Fibroblast of lung (primary cell): ENCODE measurements around the gene AP2A2.

Experiments used
- EZH2 ChIP-seq: IDR thresholded peaks from 2 replicates; pipeline ENCODE4 v1.5.1; 2012; ENCODE audit warnings: low read length, control low read depth, mild to moderate bottlenecking; ENCODE audit errors: missing control alignments
- TF ChIP-seq, protein P1 (sequence below), 2 donors: IDR thresholded peaks in 1 of 2; conservative IDR thresholded peaks in 1 of 2; 1 replicate in 1 of 2; 2 replicates in 1 of 2; pipeline ENCODE4 v1.5.1; 2011 to 2012; ENCODE audit warnings: low read length in 2 of 2, control low read depth in 1 of 2, inconsistent platforms in 1 of 2, low read depth in 1 of 2, mild to moderate bottlenecking in 1 of 2

DNA sequence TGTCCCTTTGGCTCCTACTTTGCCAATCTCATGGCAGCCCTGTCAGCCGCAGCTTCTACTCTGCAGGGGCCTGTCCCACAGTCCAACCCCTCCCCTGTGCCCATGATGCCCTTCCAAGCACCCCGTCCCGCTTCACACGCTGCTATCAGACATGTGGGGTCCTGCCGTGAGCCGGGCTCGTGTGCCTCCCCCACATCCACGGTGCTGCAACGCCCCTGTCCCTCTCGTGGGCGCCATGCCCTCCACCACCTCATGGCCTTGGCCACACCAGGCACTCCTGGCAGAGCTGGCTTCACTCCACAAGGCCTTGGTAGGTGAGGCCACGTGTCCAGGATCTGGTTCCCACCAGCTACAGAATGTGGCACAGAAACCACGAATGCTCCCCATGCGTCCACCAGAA, 38.1 kb upstream of the AP2A2 start:
- TF ChIP-seq, protein P1, sequence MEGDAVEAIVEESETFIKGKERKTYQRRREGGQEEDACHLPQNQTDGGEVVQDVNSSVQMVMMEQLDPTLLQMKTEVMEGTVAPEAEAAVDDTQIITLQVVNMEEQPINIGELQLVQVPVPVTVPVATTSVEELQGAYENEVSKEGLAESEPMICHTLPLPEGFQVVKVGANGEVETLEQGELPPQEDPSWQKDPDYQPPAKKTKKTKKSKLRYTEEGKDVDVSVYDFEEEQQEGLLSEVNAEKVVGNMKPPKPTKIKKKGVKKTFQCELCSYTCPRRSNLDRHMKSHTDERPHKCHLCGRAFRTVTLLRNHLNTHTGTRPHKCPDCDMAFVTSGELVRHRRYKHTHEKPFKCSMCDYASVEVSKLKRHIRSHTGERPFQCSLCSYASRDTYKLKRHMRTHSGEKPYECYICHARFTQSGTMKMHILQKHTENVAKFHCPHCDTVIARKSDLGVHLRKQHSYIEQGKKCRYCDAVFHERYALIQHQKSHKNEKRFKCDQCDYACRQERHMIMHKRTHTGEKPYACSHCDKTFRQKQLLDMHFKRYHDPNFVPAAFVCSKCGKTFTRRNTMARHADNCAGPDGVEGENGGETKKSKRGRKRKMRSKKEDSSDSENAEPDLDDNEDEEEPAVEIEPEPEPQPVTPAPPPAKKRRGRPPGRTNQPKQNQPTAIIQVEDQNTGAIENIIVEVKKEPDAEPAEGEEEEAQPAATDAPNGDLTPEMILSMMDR (conservative IDR thresholded peaks at IDR 0.05 in 1 of 2, IDR thresholded peaks at IDR 0.05 in 1 of 2; ENCODE audit: low read depth in 1 of 2, low read length in 2 of 2): no peak
- TF ChIP-seq EZH2: no peak
